ENCODE measurements around the gene SCAMP4.

The SCAMP4 gene

GRCh38 chr19:1882786-1883692 lies 22.2 kb upstream of the SCAMP4 start:
- H3K4me3 ChIP-seq (ENCODE audit: low read length in 2 of 2): peak overlapping the region in 1 of 2 donors; percentile 99
- WGBS, 2 donors (ENCODE audit: extremely low coverage in 2 of 2, insufficient read length in 2 of 2, insufficient replicate concordance in 1 of 2): no CpG with 5 or more reads among the region's 25 CpGs
- no peak overlapping the region for H3K14ac ChIP-seq (ENCODE audit: low read length)

GRCh38 chr19:1883784-1884183 lies 21.4 kb upstream of the SCAMP4 start:
- Histone ChIP-seq H3K4me2 (ENCODE audit: insufficient read depth, low read length, poor library complexity, severe bottlenecking) (peak overlapping the region; percentile 96), H3K4me3 (ENCODE audit: low read length in 2 of 2) (peak overlapping the region; percentile 84 to 99), H3K36me3 (replicated peaks in 1 of 2; ENCODE audit: control insufficient read depth in 2 of 2, insufficient read depth in 2 of 2, low read length in 2 of 2) (peaks cover 0 to 6% of the 10 kb centered on the region in 2 donors), H3K4me1 (ENCODE audit: control insufficient read depth in 2 of 2, insufficient read depth in 1 of 2, low read depth in 1 of 2, low read length in 2 of 2) (peaks cover 17 to 30% of the 10 kb centered on the region in 2 donors), H3K4ac (ENCODE audit: low read length) (no peak overlapping the region), H2BK120ac (ENCODE audit: low read depth, low read length) (no peak overlapping the region), H3K79me1 (ENCODE audit: low read depth, low read length) (peaks cover 21% of the 10 kb centered on the region), H2AFZ (ENCODE audit: low read length) (no peak overlapping the region), H3K9ac (ENCODE audit: low read depth, low read length, poor library complexity) (no peak overlapping the region), H3K27ac (replicated peaks; ENCODE audit: low read length) (no peak overlapping the region), H2BK5ac (ENCODE audit: low read length) (no peak overlapping the region), H3K23ac (ENCODE audit: low read depth, low read length, poor library complexity) (no peak overlapping the region), H3K18ac (ENCODE audit: low read length) (no peak overlapping the region), H4K91ac (ENCODE audit: low read depth, low read length, poor library complexity) (no peak overlapping the region), H3K27me3 (ENCODE audit: control insufficient read depth in 3 of 3, insufficient read depth in 3 of 3, low read depth in 1 of 3, low read length in 3 of 3) (no peaks in the 10 kb centered on the region), H3K14ac (ENCODE audit: low read length) (no peak overlapping the region), H2BK12ac (ENCODE audit: low read length) (no peak overlapping the region), H2AK5ac (ENCODE audit: low read depth, low read length) (no peak overlapping the region), H2BK15ac (ENCODE audit: low read length) (no peak overlapping the region), H4K8ac (ENCODE audit: low read depth, low read length) (no peak overlapping the region), H3K9me3 (replicated peaks in 1 of 2; ENCODE audit: control insufficient read depth in 2 of 2, insufficient read depth in 1 of 2, low read depth in 1 of 2, low read length in 2 of 2) (no peaks in the 10 kb centered on the region)
- WGBS, 2 donors (ENCODE audit: extremely low coverage in 2 of 2, insufficient read length in 2 of 2, insufficient replicate concordance in 1 of 2): no CpG with 5 or more reads among the region's 8 CpGs
- no peak for DNase-seq (ENCODE audit: low spot score)

More at GRCh38 chr19:1882786-1883692, 22.2 kb upstream of the SCAMP4 start:
- Histone ChIP-seq H4K91ac (ENCODE audit: low read depth, low read length, poor library complexity) (no peak overlapping the region), H4K8ac (ENCODE audit: low read depth, low read length) (no peak overlapping the region), H2BK15ac (ENCODE audit: low read length) (no peak overlapping the region), H3K27me3 (ENCODE audit: control insufficient read depth in 3 of 3, insufficient read depth in 3 of 3, low read depth in 1 of 3, low read length in 3 of 3) (no peaks in the 10 kb centered on the region), H3K9me3 (replicated peaks in 1 of 2; ENCODE audit: control insufficient read depth in 2 of 2, insufficient read depth in 1 of 2, low read depth in 1 of 2, low read length in 2 of 2) (no peaks in the 10 kb centered on the region), H2BK120ac (ENCODE audit: low read depth, low read length) (no peak overlapping the region), H3K36me3 (replicated peaks in 1 of 2; ENCODE audit: control insufficient read depth in 2 of 2, insufficient read depth in 2 of 2, low read length in 2 of 2) (peaks cover 0 to 6% of the 10 kb centered on the region in 2 donors), H3K23ac (ENCODE audit: low read depth, low read length, poor library complexity) (no peak overlapping the region), H2AK5ac (ENCODE audit: low read depth, low read length) (no peak overlapping the region), H3K79me1 (ENCODE audit: low read depth, low read length) (peaks cover 21% of the 10 kb centered on the region), H2AFZ (ENCODE audit: low read length) (no peak overlapping the region), H3K4me1 (ENCODE audit: control insufficient read depth in 2 of 2, insufficient read depth in 1 of 2, low read depth in 1 of 2, low read length in 2 of 2) (peaks cover 17 to 30% of the 10 kb centered on the region in 2 donors), H3K4me2 (ENCODE audit: insufficient read depth, low read length, poor library complexity, severe bottlenecking) (no peak overlapping the region), H2BK5ac (ENCODE audit: low read length) (no peak overlapping the region), H3K4ac (ENCODE audit: low read length) (no peak overlapping the region), H3K9ac (ENCODE audit: low read depth, low read length, poor library complexity) (peak overlapping the region; percentile 75), H3K27ac (replicated peaks; ENCODE audit: low read length) (no peak overlapping the region), H3K18ac (ENCODE audit: low read length) (no peak overlapping the region), H2BK12ac (ENCODE audit: low read length) (no peak overlapping the region)
- no peak for DNase-seq (ENCODE audit: low spot score)

- H3K27ac ChIP-seq (replicated peaks; ENCODE audit: low read length): no peak overlapping the region
These were observed 20.9 kb upstream of the SCAMP4 start for GRCh38 chr19:1884291-1884718.

GRCh38 chr19:1884719-1885334 lies 20.4 kb upstream of the SCAMP4 start:
- no peak overlapping the region for H2BK15ac ChIP-seq (ENCODE audit: low read length)
- peak overlapping the region; percentile 22 for H3K23ac ChIP-seq (ENCODE audit: low read depth, low read length, poor library complexity)
- no peak overlapping the region for H3K27ac ChIP-seq (replicated peaks; ENCODE audit: low read length)
- peak overlapping the region; percentile 84 to 99 for H3K4me3 ChIP-seq (ENCODE audit: low read length in 2 of 2)
- peak overlapping the region; percentile 95 for H3K9ac ChIP-seq (ENCODE audit: low read depth, low read length, poor library complexity)
- H3K79me1 ChIP-seq (ENCODE audit: low read depth, low read length): peaks cover 21% of the 10 kb centered on the region
- H2BK120ac ChIP-seq (ENCODE audit: low read depth, low read length): no peak overlapping the region
- peak overlapping the region; percentile 40 for H2AK5ac ChIP-seq (ENCODE audit: low read depth, low read length)
- H2BK12ac ChIP-seq (ENCODE audit: low read length): no peak overlapping the region
- H3K4me2 ChIP-seq (ENCODE audit: insufficient read depth, low read length, poor library complexity, severe bottlenecking): peak overlapping the region; percentile 96
- no peak overlapping the region for H3K4ac ChIP-seq (ENCODE audit: low read length)
- no peak overlapping the region for H4K91ac ChIP-seq (ENCODE audit: low read depth, low read length, poor library complexity)
- H3K18ac ChIP-seq (ENCODE audit: low read length): peak overlapping the region; percentile 65
- H4K8ac ChIP-seq (ENCODE audit: low read depth, low read length): no peak overlapping the region
- no CpG with 5 or more reads among the region's 56 CpGs for WGBS, 2 donors (ENCODE audit: extremely low coverage in 2 of 2, insufficient read length in 2 of 2, insufficient replicate concordance in 1 of 2)
- peaks cover 17 to 30% of the 10 kb centered on the region in 2 donors for H3K4me1 ChIP-seq (ENCODE audit: control insufficient read depth in 2 of 2, insufficient read depth in 1 of 2, low read depth in 1 of 2, low read length in 2 of 2)
- no peak for DNase-seq (ENCODE audit: low spot score)
- H2BK5ac ChIP-seq (ENCODE audit: low read length): peak overlapping the region; percentile 60
- peak overlapping the region; percentile 89 for H3K14ac ChIP-seq (ENCODE audit: low read length)
- H3K36me3 ChIP-seq (replicated peaks in 1 of 2; ENCODE audit: control insufficient read depth in 2 of 2, insufficient read depth in 2 of 2, low read length in 2 of 2): peaks cover 0 to 6% of the 10 kb centered on the region in 2 donors
- H3K27me3 ChIP-seq (ENCODE audit: control insufficient read depth in 3 of 3, insufficient read depth in 3 of 3, low read depth in 1 of 3, low read length in 3 of 3): no peaks in the 10 kb centered on the region
- H3K9me3 ChIP-seq (replicated peaks in 1 of 2; ENCODE audit: control insufficient read depth in 2 of 2, insufficient read depth in 1 of 2, low read depth in 1 of 2, low read length in 2 of 2): no peaks in the 10 kb centered on the region
- no peak overlapping the region for H2AFZ ChIP-seq (ENCODE audit: low read length)

More at GRCh38 chr19:1884291-1884718, 20.9 kb upstream of the SCAMP4 start:
- Histone ChIP-seq H3K4me2 (ENCODE audit: insufficient read depth, low read length, poor library complexity, severe bottlenecking) (peak overlapping the region; percentile 96), H3K27me3 (ENCODE audit: control insufficient read depth in 3 of 3, insufficient read depth in 3 of 3, low read depth in 1 of 3, low read length in 3 of 3) (no peaks in the 10 kb centered on the region), H3K4me1 (ENCODE audit: control insufficient read depth in 2 of 2, insufficient read depth in 1 of 2, low read depth in 1 of 2, low read length in 2 of 2) (peaks cover 17 to 30% of the 10 kb centered on the region in 2 donors), H2BK5ac (ENCODE audit: low read length) (peak overlapping the region; percentile 60), H3K14ac (ENCODE audit: low read length) (peak overlapping the region; percentile 57), H2AK5ac (ENCODE audit: low read depth, low read length) (no peak overlapping the region), H3K36me3 (replicated peaks in 1 of 2; ENCODE audit: control insufficient read depth in 2 of 2, insufficient read depth in 2 of 2, low read length in 2 of 2) (peaks cover 0 to 6% of the 10 kb centered on the region in 2 donors), H3K79me1 (ENCODE audit: low read depth, low read length) (peaks cover 21% of the 10 kb centered on the region), H3K9me3 (replicated peaks in 1 of 2; ENCODE audit: control insufficient read depth in 2 of 2, insufficient read depth in 1 of 2, low read depth in 1 of 2, low read length in 2 of 2) (no peaks in the 10 kb centered on the region), H4K8ac (ENCODE audit: low read depth, low read length) (no peak overlapping the region), H3K9ac (ENCODE audit: low read depth, low read length, poor library complexity) (peak overlapping the region; percentile 95), H3K4ac (ENCODE audit: low read length) (no peak overlapping the region), H4K91ac (ENCODE audit: low read depth, low read length, poor library complexity) (no peak overlapping the region), H2BK120ac (ENCODE audit: low read depth, low read length) (no peak overlapping the region), H3K4me3 (ENCODE audit: low read length in 2 of 2) (peak overlapping the region; percentile 84 to 99), H3K23ac (ENCODE audit: low read depth, low read length, poor library complexity) (peak overlapping the region; percentile 22), H2AFZ (ENCODE audit: low read length) (no peak overlapping the region), H2BK12ac (ENCODE audit: low read length) (no peak overlapping the region), H2BK15ac (ENCODE audit: low read length) (no peak overlapping the region), H3K18ac (ENCODE audit: low read length) (no peak overlapping the region)
- no CpG with 5 or more reads among the region's 11 CpGs for WGBS, 2 donors (ENCODE audit: extremely low coverage in 2 of 2, insufficient read length in 2 of 2, insufficient replicate concordance in 1 of 2)
- no peak for DNase-seq (ENCODE audit: low spot score)

Data from neuronal stem cell (in vitro differentiated cells).